ENCODE measurements around the gene TNFAIP8L2.

TNFAIP8L2 gene

DNA sequence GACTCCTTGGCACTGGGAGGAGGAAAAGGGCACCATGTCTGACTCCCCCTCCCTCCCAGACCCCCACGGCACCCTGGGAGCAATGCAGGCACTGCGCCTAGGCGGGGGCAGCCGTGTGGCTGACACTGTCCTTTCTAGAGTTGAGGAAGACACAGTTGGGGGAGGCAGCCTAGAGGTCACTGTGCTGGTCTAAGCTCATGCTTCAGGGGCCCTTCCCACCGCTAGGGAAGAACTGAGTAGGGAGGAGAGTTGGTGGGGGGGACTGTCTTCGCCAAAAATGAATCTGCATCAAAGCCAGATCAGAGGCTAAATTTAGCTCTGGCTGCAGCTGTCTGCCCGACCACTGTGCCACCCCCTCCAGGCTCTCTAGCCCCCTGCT is 13.4 kb upstream of the TNFAIP8L2 start:
- Histone ChIP-seq H3K79me2 (ENCODE audit: low read length) (no peaks in the 10 kb centered on the region), H3F3A (ENCODE audit: insufficient read depth, low read length) (no peaks in the 10 kb centered on the region), H3K9ac (ENCODE audit: low read length) (no peak overlapping the region), H3K9me3 (replicated peaks; ENCODE audit: insufficient read depth, low read length) (no peaks in the 10 kb centered on the region), H4K20me1 (ENCODE audit: insufficient read depth, low read length) (no peaks in the 10 kb centered on the region), H2AFZ (ENCODE audit: low read length) (no peak overlapping the region), H3K4me1 (ENCODE audit: low read length) (peaks cover 8% of the 10 kb centered on the region; the same call in 1 of the 2 replicates), H3K36me3 (replicated peaks; ENCODE audit: insufficient read depth, low read length) (no peaks in the 10 kb centered on the region), H3K27ac (ENCODE audit: low read length) (no peak overlapping the region), H3K4me2 (ENCODE audit: low read depth, low read length) (no peak overlapping the region), H3K27me3 (replicated peaks; ENCODE audit: insufficient read depth, low read length) (peaks cover 35% of the 10 kb centered on the region), H3K9me2 (replicated peaks; ENCODE audit: insufficient read depth, low read length) (no peaks in the 10 kb centered on the region), H3K4me3 (ENCODE audit: low read length) (no peak overlapping the region)
- TF ChIP-seq EZH2phosphoT487 (IDR thresholded peaks at IDR 0.05; ENCODE audit: low read length) (no peak), EZH2 (optimal IDR thresholded peaks at IDR 0.05; ENCODE audit: low read depth, low read length) (no peak)
- TF ChIP-seq, protein P1, sequence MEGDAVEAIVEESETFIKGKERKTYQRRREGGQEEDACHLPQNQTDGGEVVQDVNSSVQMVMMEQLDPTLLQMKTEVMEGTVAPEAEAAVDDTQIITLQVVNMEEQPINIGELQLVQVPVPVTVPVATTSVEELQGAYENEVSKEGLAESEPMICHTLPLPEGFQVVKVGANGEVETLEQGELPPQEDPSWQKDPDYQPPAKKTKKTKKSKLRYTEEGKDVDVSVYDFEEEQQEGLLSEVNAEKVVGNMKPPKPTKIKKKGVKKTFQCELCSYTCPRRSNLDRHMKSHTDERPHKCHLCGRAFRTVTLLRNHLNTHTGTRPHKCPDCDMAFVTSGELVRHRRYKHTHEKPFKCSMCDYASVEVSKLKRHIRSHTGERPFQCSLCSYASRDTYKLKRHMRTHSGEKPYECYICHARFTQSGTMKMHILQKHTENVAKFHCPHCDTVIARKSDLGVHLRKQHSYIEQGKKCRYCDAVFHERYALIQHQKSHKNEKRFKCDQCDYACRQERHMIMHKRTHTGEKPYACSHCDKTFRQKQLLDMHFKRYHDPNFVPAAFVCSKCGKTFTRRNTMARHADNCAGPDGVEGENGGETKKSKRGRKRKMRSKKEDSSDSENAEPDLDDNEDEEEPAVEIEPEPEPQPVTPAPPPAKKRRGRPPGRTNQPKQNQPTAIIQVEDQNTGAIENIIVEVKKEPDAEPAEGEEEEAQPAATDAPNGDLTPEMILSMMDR (IDR thresholded peaks at IDR 0.05; ENCODE audit: low read length) = no peak
- DNase-seq = no peak

DNA sequence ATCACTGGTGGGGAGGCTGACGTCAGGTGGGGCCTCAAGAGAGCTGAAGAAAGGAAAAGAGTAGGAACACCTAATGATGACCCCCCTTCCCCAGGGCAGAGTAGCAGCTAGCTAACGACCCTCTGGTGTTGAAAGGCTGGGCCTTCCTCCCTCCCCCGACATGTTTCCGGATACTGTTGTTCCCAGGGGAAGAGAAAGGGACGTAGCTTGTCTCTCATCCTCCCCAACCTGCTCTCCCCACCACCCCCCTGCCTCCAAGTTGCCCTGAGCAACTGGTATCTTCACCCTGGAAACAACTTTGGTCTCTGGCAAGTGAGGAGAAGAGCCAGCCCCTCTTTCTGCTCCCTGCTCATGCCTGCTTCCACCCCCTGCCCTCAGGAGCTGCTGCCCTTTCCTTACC is 12.5 kb upstream of the TNFAIP8L2 start:
- Histone ChIP-seq H3K4me3 (ENCODE audit: low read length) (no peak overlapping the region), H3K9me2 (replicated peaks; ENCODE audit: insufficient read depth, low read length) (no peaks in the 10 kb centered on the region), H3K79me2 (ENCODE audit: low read length) (no peaks in the 10 kb centered on the region), H3F3A (ENCODE audit: insufficient read depth, low read length) (no peaks in the 10 kb centered on the region), H3K4me2 (ENCODE audit: low read depth, low read length) (no peak overlapping the region), H3K36me3 (replicated peaks; ENCODE audit: insufficient read depth, low read length) (no peaks in the 10 kb centered on the region), H3K27ac (ENCODE audit: low read length) (no peak overlapping the region), H3K9me3 (replicated peaks; ENCODE audit: insufficient read depth, low read length) (no peaks in the 10 kb centered on the region), H4K20me1 (ENCODE audit: insufficient read depth, low read length) (no peaks in the 10 kb centered on the region), H3K9ac (ENCODE audit: low read length) (no peak overlapping the region), H2AFZ (ENCODE audit: low read length) (no peak overlapping the region), H3K27me3 (replicated peaks; ENCODE audit: insufficient read depth, low read length) (peaks cover 27% of the 10 kb centered on the region), H3K4me1 (ENCODE audit: low read length) (peaks cover 8% of the 10 kb centered on the region; the same call in 1 of the 2 replicates)
- DNase-seq = no peak
- TF ChIP-seq, protein P1 (IDR thresholded peaks at IDR 0.05; ENCODE audit: low read length) = no peak
- TF ChIP-seq EZH2 (optimal IDR thresholded peaks at IDR 0.05; ENCODE audit: low read depth, low read length) (no peak), EZH2phosphoT487 (IDR thresholded peaks at IDR 0.05; ENCODE audit: low read length) (no peak)

DNA sequence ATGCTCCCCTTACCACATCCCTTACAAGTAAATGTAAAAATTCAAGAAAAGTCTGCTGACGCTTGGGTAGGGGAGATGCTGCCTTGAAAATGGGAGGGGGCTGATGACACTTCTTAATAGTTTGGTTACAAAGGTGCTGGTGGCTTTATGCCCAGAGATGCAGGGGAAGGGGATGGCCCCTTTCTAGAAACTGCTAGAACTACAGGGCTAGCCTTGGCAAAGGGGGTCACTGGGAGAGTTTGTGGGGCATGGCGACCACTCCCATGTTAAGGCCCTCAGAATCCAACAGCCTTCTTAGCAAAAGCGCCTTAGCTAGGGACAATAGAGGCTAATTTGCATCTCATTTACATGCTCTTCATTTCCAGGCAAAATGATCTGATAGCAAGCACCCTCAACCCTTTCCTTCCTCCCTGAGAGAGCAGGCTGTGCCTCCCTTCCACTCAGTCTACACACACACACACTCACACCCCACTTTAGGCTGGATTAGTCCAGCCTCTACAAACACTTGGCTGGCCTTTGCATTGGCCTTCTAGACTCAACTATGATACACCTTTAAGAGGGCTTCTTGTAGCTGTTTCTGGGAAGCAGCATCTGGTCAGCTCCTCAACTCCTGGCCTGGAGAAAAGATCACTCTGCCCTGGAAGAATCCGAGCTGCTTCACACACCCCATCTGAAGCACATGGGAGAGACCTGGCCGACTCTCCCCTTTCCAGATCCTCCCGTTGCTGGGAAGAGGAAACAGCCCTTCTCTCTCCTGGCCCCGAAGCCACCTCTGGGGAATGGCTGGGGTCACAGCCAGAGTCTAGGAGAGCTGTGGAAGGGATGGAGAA is 11.8 kb upstream of the TNFAIP8L2 start:
- no peaks in the 10 kb centered on the region for H3K36me3 ChIP-seq (replicated peaks; ENCODE audit: insufficient read depth, low read length)
- H3F3A ChIP-seq (ENCODE audit: insufficient read depth, low read length) = no peaks in the 10 kb centered on the region
- no peaks in the 10 kb centered on the region for H3K9me3 ChIP-seq (replicated peaks; ENCODE audit: insufficient read depth, low read length)
- DNase-seq = no peak
- H3K4me1 ChIP-seq (ENCODE audit: low read length) = peaks cover 8% of the 10 kb centered on the region; the same call in 1 of the 2 replicates
- no peaks in the 10 kb centered on the region for H4K20me1 ChIP-seq (ENCODE audit: insufficient read depth, low read length)
- no peak overlapping the region for H3K4me2 ChIP-seq (ENCODE audit: low read depth, low read length)
- H3K27ac ChIP-seq (ENCODE audit: low read length) = no peak overlapping the region
- H3K9me2 ChIP-seq (replicated peaks; ENCODE audit: insufficient read depth, low read length) = no peaks in the 10 kb centered on the region
- no peak overlapping the region for H2AFZ ChIP-seq (ENCODE audit: low read length)
- H3K9ac ChIP-seq (ENCODE audit: low read length) = no peak overlapping the region
- no peak overlapping the region for H3K4me3 ChIP-seq (ENCODE audit: low read length)
- TF ChIP-seq EZH2 (optimal IDR thresholded peaks at IDR 0.05; ENCODE audit: low read depth, low read length) = no peak
- TF ChIP-seq EZH2phosphoT487 (IDR thresholded peaks at IDR 0.05; ENCODE audit: low read length) = no peak
- TF ChIP-seq, protein P1 (IDR thresholded peaks at IDR 0.05; ENCODE audit: low read length) = no peak
- H3K79me2 ChIP-seq (ENCODE audit: low read length) = no peaks in the 10 kb centered on the region
- H3K27me3 ChIP-seq (replicated peaks; ENCODE audit: insufficient read depth, low read length) = peaks cover 20% of the 10 kb centered on the region

All from MM.1S (cell line).